ENCODE measurements around the gene KIF15.

The KIF15 gene

DNA sequence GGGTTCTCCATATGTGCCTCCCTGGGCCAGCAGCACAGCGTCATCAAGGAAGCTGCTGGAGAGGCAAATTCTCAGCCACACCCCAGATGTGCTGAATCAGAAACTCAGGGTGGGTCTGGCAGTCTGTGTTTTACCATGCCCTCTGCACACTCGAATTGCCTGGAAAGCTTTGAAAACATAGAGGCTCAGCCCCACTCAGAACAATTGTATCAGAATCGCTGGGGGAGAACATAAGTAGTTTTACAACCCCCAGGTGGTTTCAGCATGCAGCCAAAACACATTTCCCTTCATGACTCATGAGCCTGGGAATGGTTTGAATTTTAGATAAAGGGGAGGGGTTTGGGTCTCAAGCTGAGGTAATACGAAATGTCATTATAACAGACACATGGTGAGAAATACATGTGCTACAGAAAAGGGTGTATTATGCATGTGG is 122.4 kb downstream of the KIF15 start (continued):
- TF ChIP-seq, protein P1, sequence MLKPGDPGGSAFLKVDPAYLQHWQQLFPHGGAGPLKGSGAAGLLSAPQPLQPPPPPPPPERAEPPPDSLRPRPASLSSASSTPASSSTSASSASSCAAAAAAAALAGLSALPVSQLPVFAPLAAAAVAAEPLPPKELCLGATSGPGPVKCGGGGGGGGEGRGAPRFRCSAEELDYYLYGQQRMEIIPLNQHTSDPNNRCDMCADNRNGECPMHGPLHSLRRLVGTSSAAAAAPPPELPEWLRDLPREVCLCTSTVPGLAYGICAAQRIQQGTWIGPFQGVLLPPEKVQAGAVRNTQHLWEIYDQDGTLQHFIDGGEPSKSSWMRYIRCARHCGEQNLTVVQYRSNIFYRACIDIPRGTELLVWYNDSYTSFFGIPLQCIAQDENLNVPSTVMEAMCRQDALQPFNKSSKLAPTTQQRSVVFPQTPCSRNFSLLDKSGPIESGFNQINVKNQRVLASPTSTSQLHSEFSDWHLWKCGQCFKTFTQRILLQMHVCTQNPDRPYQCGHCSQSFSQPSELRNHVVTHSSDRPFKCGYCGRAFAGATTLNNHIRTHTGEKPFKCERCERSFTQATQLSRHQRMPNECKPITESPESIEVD (tag by site-specific recombination; IDR thresholded peaks at IDR 0.05): peak; percentile 92
- TF ChIP-seq, protein P2, sequence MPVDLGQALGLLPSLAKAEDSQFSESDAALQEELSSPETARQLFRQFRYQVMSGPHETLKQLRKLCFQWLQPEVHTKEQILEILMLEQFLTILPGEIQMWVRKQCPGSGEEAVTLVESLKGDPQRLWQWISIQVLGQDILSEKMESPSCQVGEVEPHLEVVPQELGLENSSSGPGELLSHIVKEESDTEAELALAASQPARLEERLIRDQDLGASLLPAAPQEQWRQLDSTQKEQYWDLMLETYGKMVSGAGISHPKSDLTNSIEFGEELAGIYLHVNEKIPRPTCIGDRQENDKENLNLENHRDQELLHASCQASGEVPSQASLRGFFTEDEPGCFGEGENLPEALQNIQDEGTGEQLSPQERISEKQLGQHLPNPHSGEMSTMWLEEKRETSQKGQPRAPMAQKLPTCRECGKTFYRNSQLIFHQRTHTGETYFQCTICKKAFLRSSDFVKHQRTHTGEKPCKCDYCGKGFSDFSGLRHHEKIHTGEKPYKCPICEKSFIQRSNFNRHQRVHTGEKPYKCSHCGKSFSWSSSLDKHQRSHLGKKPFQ (tag by site-specific recombination; IDR thresholded peaks at IDR 0.05): no peak
- TF ChIP-seq ZNF600 (tag by site-specific recombination; IDR thresholded peaks at IDR 0.05) (peak; percentile 67; the same call in 1 of the 2 replicates), IKZF3 (tag by site-specific recombination; IDR thresholded peaks at IDR 0.05) (0 out of 2 replicates have a peak, but pooled peaks have one; percentile 18), ZNF16 (tag by site-specific recombination; IDR thresholded peaks at IDR 0.05; ENCODE audit: low read depth) (no peak), KLF1 (tag by site-specific recombination; IDR thresholded peaks at IDR 0.05) (peak; percentile 61), SETDB1 (IDR thresholded peaks at IDR 0.05; ENCODE audit: insufficient read length, low read length) (no peak), ZBTB21 (tag by site-specific recombination; IDR thresholded peaks at IDR 0.05) (peak; percentile 60), ZFP69B (tag by site-specific recombination; IDR thresholded peaks at IDR 0.05) (no peak), GLIS2 (tag by site-specific recombination; IDR thresholded peaks at IDR 0.05) (peak; percentile 43), ZNF416 (tag by site-specific recombination; IDR thresholded peaks at IDR 0.05) (no peak), ZBTB20 (tag by site-specific recombination; IDR thresholded peaks at IDR 0.05) (peak; percentile 75), ZNF366 (tag by site-specific recombination; conservative IDR thresholded peaks at IDR 0.05) (peak; percentile 71; the same call in 1 of the 2 replicates), ZNF155 (tag by site-specific recombination; IDR thresholded peaks at IDR 0.05) (no peak)
- TF ChIP-seq, protein P3, sequence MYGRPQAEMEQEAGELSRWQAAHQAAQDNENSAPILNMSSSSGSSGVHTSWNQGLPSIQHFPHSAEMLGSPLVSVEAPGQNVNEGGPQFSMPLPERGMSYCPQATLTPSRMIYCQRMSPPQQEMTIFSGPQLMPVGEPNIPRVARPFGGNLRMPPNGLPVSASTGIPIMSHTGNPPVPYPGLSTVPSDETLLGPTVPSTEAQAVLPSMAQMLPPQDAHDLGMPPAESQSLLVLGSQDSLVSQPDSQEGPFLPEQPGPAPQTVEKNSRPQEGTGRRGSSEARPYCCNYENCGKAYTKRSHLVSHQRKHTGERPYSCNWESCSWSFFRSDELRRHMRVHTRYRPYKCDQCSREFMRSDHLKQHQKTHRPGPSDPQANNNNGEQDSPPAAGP (tag by site-specific recombination; IDR thresholded peaks at IDR 0.05): peak; percentile 70
- TF ChIP-seq, protein P4, sequence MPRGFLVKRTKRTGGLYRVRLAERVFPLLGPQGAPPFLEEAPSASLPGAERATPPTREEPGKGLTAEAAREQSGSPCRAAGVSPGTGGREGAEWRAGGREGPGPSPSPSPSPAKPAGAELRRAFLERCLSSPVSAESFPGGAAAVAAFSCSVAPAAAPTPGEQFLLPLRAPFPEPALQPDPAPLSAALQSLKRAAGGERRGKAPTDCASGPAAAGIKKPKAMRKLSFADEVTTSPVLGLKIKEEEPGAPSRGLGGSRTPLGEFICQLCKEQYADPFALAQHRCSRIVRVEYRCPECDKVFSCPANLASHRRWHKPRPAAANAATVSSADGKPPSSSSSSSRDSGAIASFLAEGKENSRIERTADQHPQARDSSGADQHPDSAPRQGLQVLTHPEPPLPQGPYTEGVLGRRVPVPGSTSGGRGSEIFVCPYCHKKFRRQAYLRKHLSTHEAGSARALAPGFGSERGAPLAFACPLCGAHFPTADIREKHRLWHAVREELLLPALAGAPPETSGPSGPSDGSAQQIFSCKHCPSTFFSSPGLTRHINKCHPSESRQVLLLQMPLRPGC (tag by site-specific recombination; IDR thresholded peaks at IDR 0.05): peak; percentile 45; the same call in 1 of the 2 replicates
- TF ChIP-seq, protein P5, sequence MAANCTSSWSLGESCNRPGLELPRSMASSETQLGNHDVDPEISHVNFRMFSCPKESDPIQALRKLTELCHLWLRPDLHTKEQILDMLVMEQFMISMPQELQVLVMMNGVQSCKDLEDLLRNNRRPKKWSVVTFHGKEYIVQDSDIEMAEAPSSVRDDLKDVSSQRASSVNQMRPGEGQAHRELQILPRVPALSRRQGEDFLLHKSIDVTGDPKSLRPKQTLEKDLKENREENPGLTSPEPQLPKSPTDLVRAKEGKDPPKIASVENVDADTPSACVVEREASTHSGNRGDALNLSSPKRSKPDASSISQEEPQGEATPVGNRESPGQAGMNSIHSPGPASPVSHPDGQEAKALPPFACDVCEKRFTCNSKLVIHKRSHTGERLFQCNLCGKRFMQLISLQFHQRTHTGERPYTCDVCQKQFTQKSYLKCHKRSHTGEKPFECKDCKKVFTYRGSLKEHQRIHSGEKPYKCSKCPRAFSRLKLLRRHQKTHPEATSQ (tag by site-specific recombination; IDR thresholded peaks at IDR 0.05): no peak
- TF ChIP-seq, protein P6, sequence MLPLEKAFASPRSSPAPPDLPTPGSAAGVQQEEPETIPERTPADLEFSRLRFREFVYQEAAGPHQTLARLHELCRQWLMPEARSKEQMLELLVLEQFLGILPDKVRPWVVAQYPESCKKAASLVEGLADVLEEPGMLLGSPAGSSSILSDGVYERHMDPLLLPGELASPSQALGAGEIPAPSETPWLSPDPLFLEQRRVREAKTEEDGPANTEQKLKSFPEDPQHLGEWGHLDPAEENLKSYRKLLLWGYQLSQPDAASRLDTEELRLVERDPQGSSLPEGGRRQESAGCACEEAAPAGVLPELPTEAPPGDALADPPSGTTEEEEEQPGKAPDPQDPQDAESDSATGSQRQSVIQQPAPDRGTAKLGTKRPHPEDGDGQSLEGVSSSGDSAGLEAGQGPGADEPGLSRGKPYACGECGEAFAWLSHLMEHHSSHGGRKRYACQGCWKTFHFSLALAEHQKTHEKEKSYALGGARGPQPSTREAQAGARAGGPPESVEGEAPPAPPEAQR (tag by site-specific recombination; IDR thresholded peaks at IDR 0.05): no peak
- TF ChIP-seq, protein P7, sequence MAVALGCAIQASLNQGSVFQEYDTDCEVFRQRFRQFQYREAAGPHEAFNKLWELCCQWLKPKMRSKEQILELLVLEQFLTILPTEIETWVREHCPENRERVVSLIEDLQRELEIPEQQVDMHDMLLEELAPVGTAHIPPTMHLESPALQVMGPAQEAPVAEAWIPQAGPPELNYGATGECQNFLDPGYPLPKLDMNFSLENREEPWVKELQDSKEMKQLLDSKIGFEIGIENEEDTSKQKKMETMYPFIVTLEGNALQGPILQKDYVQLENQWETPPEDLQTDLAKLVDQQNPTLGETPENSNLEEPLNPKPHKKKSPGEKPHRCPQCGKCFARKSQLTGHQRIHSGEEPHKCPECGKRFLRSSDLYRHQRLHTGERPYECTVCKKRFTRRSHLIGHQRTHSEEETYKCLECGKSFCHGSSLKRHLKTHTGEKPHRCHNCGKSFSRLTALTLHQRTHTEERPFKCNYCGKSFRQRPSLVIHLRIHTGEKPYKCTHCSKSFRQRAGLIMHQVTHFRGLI (tag by site-specific recombination; IDR thresholded peaks at IDR 0.05): peak; percentile 61; the same call in 1 of the 2 replicates
- TF ChIP-seq, protein P8, sequence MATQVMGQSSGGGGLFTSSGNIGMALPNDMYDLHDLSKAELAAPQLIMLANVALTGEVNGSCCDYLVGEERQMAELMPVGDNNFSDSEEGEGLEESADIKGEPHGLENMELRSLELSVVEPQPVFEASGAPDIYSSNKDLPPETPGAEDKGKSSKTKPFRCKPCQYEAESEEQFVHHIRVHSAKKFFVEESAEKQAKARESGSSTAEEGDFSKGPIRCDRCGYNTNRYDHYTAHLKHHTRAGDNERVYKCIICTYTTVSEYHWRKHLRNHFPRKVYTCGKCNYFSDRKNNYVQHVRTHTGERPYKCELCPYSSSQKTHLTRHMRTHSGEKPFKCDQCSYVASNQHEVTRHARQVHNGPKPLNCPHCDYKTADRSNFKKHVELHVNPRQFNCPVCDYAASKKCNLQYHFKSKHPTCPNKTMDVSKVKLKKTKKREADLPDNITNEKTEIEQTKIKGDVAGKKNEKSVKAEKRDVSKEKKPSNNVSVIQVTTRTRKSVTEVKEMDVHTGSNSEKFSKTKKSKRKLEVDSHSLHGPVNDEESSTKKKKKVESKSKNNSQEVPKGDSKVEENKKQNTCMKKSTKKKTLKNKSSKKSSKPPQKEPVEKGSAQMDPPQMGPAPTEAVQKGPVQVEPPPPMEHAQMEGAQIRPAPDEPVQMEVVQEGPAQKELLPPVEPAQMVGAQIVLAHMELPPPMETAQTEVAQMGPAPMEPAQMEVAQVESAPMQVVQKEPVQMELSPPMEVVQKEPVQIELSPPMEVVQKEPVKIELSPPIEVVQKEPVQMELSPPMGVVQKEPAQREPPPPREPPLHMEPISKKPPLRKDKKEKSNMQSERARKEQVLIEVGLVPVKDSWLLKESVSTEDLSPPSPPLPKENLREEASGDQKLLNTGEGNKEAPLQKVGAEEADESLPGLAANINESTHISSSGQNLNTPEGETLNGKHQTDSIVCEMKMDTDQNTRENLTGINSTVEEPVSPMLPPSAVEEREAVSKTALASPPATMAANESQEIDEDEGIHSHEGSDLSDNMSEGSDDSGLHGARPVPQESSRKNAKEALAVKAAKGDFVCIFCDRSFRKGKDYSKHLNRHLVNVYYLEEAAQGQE (tag by site-specific recombination; IDR thresholded peaks at IDR 0.05): no peak
- TF ChIP-seq, protein P9, sequence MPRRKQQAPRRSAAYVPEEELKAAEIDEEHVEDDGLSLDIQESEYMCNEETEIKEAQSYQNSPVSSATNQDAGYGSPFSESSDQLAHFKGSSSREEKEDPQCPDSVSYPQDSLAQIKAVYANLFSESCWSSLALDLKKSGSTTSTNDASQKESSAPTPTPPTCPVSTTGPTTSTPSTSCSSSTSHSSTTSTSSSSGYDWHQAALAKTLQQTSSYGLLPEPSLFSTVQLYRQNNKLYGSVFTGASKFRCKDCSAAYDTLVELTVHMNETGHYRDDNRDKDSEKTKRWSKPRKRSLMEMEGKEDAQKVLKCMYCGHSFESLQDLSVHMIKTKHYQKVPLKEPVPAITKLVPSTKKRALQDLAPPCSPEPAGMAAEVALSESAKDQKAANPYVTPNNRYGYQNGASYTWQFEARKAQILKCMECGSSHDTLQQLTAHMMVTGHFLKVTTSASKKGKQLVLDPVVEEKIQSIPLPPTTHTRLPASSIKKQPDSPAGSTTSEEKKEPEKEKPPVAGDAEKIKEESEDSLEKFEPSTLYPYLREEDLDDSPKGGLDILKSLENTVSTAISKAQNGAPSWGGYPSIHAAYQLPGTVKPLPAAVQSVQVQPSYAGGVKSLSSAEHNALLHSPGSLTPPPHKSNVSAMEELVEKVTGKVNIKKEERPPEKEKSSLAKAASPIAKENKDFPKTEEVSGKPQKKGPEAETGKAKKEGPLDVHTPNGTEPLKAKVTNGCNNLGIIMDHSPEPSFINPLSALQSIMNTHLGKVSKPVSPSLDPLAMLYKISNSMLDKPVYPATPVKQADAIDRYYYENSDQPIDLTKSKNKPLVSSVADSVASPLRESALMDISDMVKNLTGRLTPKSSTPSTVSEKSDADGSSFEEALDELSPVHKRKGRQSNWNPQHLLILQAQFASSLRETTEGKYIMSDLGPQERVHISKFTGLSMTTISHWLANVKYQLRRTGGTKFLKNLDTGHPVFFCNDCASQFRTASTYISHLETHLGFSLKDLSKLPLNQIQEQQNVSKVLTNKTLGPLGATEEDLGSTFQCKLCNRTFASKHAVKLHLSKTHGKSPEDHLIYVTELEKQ (tag by site-specific recombination; IDR thresholded peaks at IDR 0.05; ENCODE audit: borderline replicate concordance): peak; percentile 56; the same call in 1 of the 2 replicates
